Measurements from ENCODE around the gene PMVK.

GRCh38 chr1:154969246-154969645 is 32.7 kb upstream of the PMVK start:
- TF ChIP-seq CTCF (IDR thresholded peaks at IDR 0.05) (no peak), POLR2A (IDR thresholded peaks at IDR 0.05) (no peak)

Measured in thyroid gland (tissue), 4 donors.